Colon (tissue), 2 donors: ENCODE data around the gene SPINK5.

ENCODE experiments used
- FAIRE-seq: peaks from 2 replicates; lab custom pipeline; 2012; peaks lifted over from hg19 to GRCh38; lab: Jason Lieb, UNC
- donor health status: control.
- donor health status: control.

The SPINK5 gene

DNA sequence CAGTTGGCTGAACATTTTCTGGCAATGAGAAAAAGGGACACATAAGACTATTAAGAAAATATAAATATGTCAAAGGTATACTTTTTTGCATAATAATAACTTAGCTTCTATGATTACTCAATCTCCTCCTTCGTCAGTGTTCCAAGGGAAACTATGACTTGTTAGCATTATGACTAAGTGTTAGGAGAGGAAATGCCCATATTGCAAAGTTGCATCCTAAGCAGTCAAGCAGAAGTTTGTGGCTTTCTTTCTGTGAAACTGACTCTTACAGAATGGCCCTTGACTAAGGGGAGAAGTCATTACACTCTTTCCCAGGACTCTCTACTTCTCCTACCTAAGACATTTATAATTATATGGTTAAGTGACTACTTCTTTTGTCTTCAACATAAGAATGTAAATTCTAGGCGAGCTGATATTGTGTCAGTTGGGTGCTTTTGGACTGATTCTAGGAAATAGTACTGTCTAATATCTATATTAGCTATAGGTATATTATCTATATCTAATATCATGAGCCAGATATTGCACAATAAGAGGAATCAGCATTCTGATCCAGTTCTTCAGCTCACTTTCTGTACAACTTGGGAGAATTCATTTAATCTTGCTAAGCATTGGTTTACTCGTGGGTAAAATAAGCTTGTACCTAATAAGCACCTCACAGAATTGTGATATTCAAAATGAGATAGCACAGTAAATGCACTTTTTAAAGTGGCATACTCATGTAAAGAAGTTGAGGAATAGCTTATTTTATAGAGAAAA is 122.6 kb downstream of the SPINK5 start:
- no peak for FAIRE-seq
